ENCODE data around the gene UBALD1.

The UBALD1 gene

GRCh38 chr16:4616047-4616811 lies 1.5 kb upstream of the UBALD1 start:
- DNase-seq, result peak; percentile 99 to 100 (median 100)

GRCh38 chr16:4615384-4616046 lies 827 bp upstream of the UBALD1 start:
- no peak for DNase-seq

GRCh38 chr16:4613636-4614570 lies 785 bp downstream of the UBALD1 start:
- DNase-seq, result peak; percentile 52 to 76 (median 58)

- DNase-seq, result peak; percentile 27 to 44 (median 32)
Measured at GRCh38 chr16:4612977-4613635, 1.6 kb downstream of the UBALD1 start.

- DNase-seq, result no peak
Measured at GRCh38 chr16:4612474-4612931, 2.2 kb downstream of the UBALD1 start.

- DNase-seq, result peak in 2 of 4 experiments; percentile 23 to 32
Measured at GRCh38 chr16:4611337-4612021, 3.2 kb downstream of the UBALD1 start.

- DNase-seq, result peak in 1 of 4 experiments; percentile 11
Measured at GRCh38 chr16:4610011-4611005, 4.4 kb downstream of the UBALD1 start.

- no peak for DNase-seq
Measured at GRCh38 chr16:4609200-4610010, 5.3 kb downstream of the UBALD1 start.

- DNase-seq, result no peak
Measured at GRCh38 chr16:4608704-4608980, 6.0 kb downstream of the UBALD1 start.

- no peak for DNase-seq
Measured at GRCh38 chr16:4607841-4608703, 6.6 kb downstream of the UBALD1 start.

GRCh38 chr16:4606354-4606753 lies 8.3 kb downstream of the UBALD1 start:
- DNase-seq, result no peak

GRCh38 chr16:4604401-4604800 lies 10.3 kb downstream of the UBALD1 start:
- no peak for DNase-seq

- no peak for DNase-seq
Measured at GRCh38 chr16:4603624-4604170, 11.0 kb downstream of the UBALD1 start.

GRCh38 chr16:4602331-4602730 lies 12.4 kb downstream of the UBALD1 start:
- DNase-seq, result no peak

GRCh38 chr16:4601864-4602186 lies 12.9 kb downstream of the UBALD1 start:
- DNase-seq, result no peak

- DNase-seq, result no peak
Measured at GRCh38 chr16:4601036-4601863, 13.4 kb downstream of the UBALD1 start.

- DNase-seq, result no peak
Measured at GRCh38 chr16:4599545-4599944, 15.1 kb downstream of the UBALD1 start.

- no peak for DNase-seq
Measured at GRCh38 chr16:4599037-4599436, 15.7 kb downstream of the UBALD1 start.

Measured in suppressor macrophage (primary cell).